H9 (cell line): ENCODE results near the gene ACACA. TPM values are rescaled to one million over a fixed set of nuclear protein-coding genes. Genes with fewer than 3 reads are reported as not detected.

Source experiments
- DNase-seq: peaks from one replicate; pipeline ENCODE4 v3.0.0-alpha.2; 2017
- H2AFZ ChIP-seq: one replicate; pipeline ENCODE4 v1.6.1; 2013; ENCODE audit warnings: mild to moderate bottlenecking, low read length, control low read depth, moderate library complexity
- H2AK5ac ChIP-seq: 2 replicates; pipeline ENCODE4 v1.6.1; 2013; ENCODE audit warnings: low read length, control low read depth, mixed read lengths; ENCODE audit not compliant: insufficient read length
- H2BK120ac ChIP-seq: one replicate; pipeline ENCODE4 v1.6.1; 2013; ENCODE audit warnings: low read depth, mild to moderate bottlenecking, low read length, control low read depth, inconsistent platforms; ENCODE audit not compliant: poor library complexity, severe bottlenecking
- H2BK12ac ChIP-seq: 2 replicates; pipeline ENCODE4 v1.6.1; 2013; ENCODE audit warnings: low read length, control low read depth, mixed read lengths, low read depth; ENCODE audit not compliant: insufficient read length
- H2BK15ac ChIP-seq: 2 replicates; pipeline ENCODE4 v1.6.1; 2013; ENCODE audit warnings: low read depth, low read length, control low read depth
- H2BK20ac ChIP-seq: one replicate; pipeline ENCODE4 v1.6.1; 2013; ENCODE audit warnings: low read depth, mild to moderate bottlenecking, low read length, control low read depth, inconsistent platforms; ENCODE audit not compliant: poor library complexity, severe bottlenecking
- H2BK5ac ChIP-seq: 2 replicates; pipeline ENCODE4 v1.6.1; 2013; ENCODE audit warnings: low read length, control low read depth, mixed read lengths; ENCODE audit not compliant: insufficient read length
- H3K14ac ChIP-seq: 2 replicates; pipeline ENCODE4 v1.6.1; 2013; ENCODE audit warnings: low read length, control low read depth; ENCODE audit not compliant: insufficient read depth
- H3K18ac ChIP-seq: 2 replicates; pipeline ENCODE4 v1.6.1; 2013; ENCODE audit warnings: low read depth, mild to moderate bottlenecking, mixed read lengths, low read length, control low read depth; ENCODE audit not compliant: insufficient read length
- H3K23ac ChIP-seq: 2 replicates; pipeline ENCODE4 v1.6.1; 2013; ENCODE audit warnings: low read length, control low read depth, mixed read lengths, low read depth; ENCODE audit not compliant: insufficient read length
- H3K23me2 ChIP-seq: 2 replicates; pipeline ENCODE4 v1.6.1; 2013; ENCODE audit warnings: low read depth, mild to moderate bottlenecking, mixed read lengths, low read length, control low read depth; ENCODE audit not compliant: insufficient read length, poor library complexity, severe bottlenecking
- H3K27ac ChIP-seq: 2 replicates; pipeline ENCODE4 v1.5.1; 2013; ENCODE audit warnings: low read length, control low read depth, mixed read lengths, low read depth; ENCODE audit not compliant: insufficient read length
- H3K27me3 ChIP-seq: 2 replicates; pipeline ENCODE4 v1.6.1; 2013; ENCODE audit warnings: low read length, control low read depth, inconsistent platforms; ENCODE audit not compliant: insufficient read depth
- H3K4ac ChIP-seq: 2 replicates; pipeline ENCODE4 v1.6.1; 2013; ENCODE audit warnings: low read depth, mild to moderate bottlenecking, control low read depth, inconsistent platforms, low read length, moderate library complexity
- H3K4me1 ChIP-seq: 2 replicates; pipeline ENCODE4 v1.6.1; 2013; ENCODE audit warnings: low read length, control low read depth, inconsistent platforms; ENCODE audit not compliant: insufficient read depth
- H3K4me2 ChIP-seq: 2 replicates; pipeline ENCODE4 v1.6.1; 2013; ENCODE audit warnings: low read length, control low read depth, mixed read lengths; ENCODE audit not compliant: insufficient read length, insufficient read depth
- H3K56ac ChIP-seq: 2 replicates; pipeline ENCODE4 v1.6.1; 2013; ENCODE audit warnings: low read depth, mild to moderate bottlenecking, mixed read lengths, low read length, control low read depth; ENCODE audit not compliant: insufficient read length
- H3K79me1 ChIP-seq: 2 replicates; pipeline ENCODE4 v1.6.1; 2013; ENCODE audit warnings: low read depth, mild to moderate bottlenecking, moderate library complexity, low read length, control low read depth, inconsistent platforms; ENCODE audit not compliant: insufficient read depth, poor library complexity, severe bottlenecking
- H3K79me2 ChIP-seq: 2 replicates; pipeline ENCODE4 v1.6.1; 2013; ENCODE audit warnings: low read length, control low read depth, inconsistent platforms; ENCODE audit not compliant: insufficient read depth
- H3K9ac ChIP-seq: 2 replicates; pipeline ENCODE4 v1.6.1; 2013; ENCODE audit warnings: low read length, control low read depth, mixed read lengths; ENCODE audit not compliant: insufficient read length; ENCODE audit errors: extremely low read depth
- H3K9me3 ChIP-seq: one replicate; pipeline ENCODE4 v1.6.1; 2013; ENCODE audit warnings: low read depth, low read length, inconsistent platforms; ENCODE audit not compliant: control insufficient read depth
- H3T11ph ChIP-seq: one replicate; pipeline ENCODE4 v1.6.1; 2013; ENCODE audit warnings: mild to moderate bottlenecking, low read length, control low read depth, inconsistent platforms
- H4K20me1 ChIP-seq: one replicate; pipeline ENCODE4 v1.6.1; 2013; ENCODE audit not compliant: control insufficient read depth, insufficient read length, insufficient read depth
- H4K5ac ChIP-seq: 2 replicates; pipeline ENCODE4 v1.6.1; 2013; ENCODE audit warnings: low read depth, mild to moderate bottlenecking, mixed read lengths, low read length, control low read depth; ENCODE audit not compliant: insufficient read length
- H4K8ac ChIP-seq: replicated peaks from 2 replicates; pipeline ENCODE4 v1.6.1; 2013; ENCODE audit warnings: low read length, control low read depth, mixed read lengths, low read depth; ENCODE audit not compliant: insufficient read length
- H4K91ac ChIP-seq: 2 replicates; pipeline ENCODE4 v1.6.1; 2013; ENCODE audit warnings: low read depth, mild to moderate bottlenecking, moderate library complexity, mixed read lengths, low read length, control low read depth; ENCODE audit not compliant: insufficient read length
- H3K27ac Mint-ChIP-seq, 3 experiments: 2 replicates in 2 of 3; 3 replicates in 1 of 3; pipeline ENCODE4 v1.8.0; 2020 to 2021; ENCODE audit warnings: mixed read lengths in 3 of 3, mild to moderate bottlenecking in 1 of 3, moderate library complexity in 1 of 3
- H3K27me3 Mint-ChIP-seq: 2 replicates; pipeline ENCODE4 v1.8.0; 2021; ENCODE audit warnings: low read depth, mild to moderate bottlenecking, moderate library complexity, mixed read lengths
- H3K36me3 Mint-ChIP-seq, 3 experiments: 2 replicates in 2 of 3; 3 replicates in 1 of 3; pipeline ENCODE4 v1.8.0; 2020 to 2021; ENCODE audit warnings: low read depth in 3 of 3, mixed read lengths in 3 of 3; ENCODE audit not compliant: insufficient read depth in 1 of 3
- H3K4me1 Mint-ChIP-seq, 2 experiments: 2 replicates each; pipeline ENCODE4 v1.8.0; 2020; ENCODE audit warnings: mixed read lengths in 2 of 2
- H3K4me3 Mint-ChIP-seq, 2 experiments: 2 replicates in 1 of 2; 3 replicates in 1 of 2; pipeline ENCODE4 v1.8.0; 2020 to 2021; ENCODE audit warnings: mild to moderate bottlenecking in 2 of 2, mixed read lengths in 2 of 2, moderate library complexity in 1 of 2
- H3K9me3 Mint-ChIP-seq, 2 experiments: 2 replicates in 1 of 2; 3 replicates in 1 of 2; pipeline ENCODE4 v1.8.0; 2020; ENCODE audit warnings: mild to moderate bottlenecking in 2 of 2, mixed read lengths in 2 of 2, moderate library complexity in 1 of 2
- WGBS: extraction: QIAGEN DNeasy Blood & Tissue Kit; methylation state at CpG from one replicate; pipeline ENCODE4 v1.1.7; 2013; ENCODE audit warnings: missing lambda C conversion rate, low lambda C conversion rate, mixed read lengths; ENCODE audit not compliant: insufficient read length; ENCODE audit errors: extremely low coverage; 5-methylcytosine and 5-hydroxymethylcytosine counted together
- total RNA-seq: library from RNA; stranded (reverse); gene quantifications from 2 replicates; pipeline ENCODE4 v1.2.1, GENCODE V29; 2021
- TF ChIP-seq, protein P1 (sequence below): fragments of 200-600 bp; sonication (generic); conservative IDR thresholded peaks from 3 replicates; pipeline ENCODE4 v1.8.0; 2021; ENCODE audit warnings: antibody characterized with exemption, mild to moderate bottlenecking

Gene ACACA
- total RNA-seq, 1 experiment from 2014 or later, result 135 TPM

GRCh38 chr17:37220607-37220953 lies 186.1 kb downstream of the ACACA start:
- Histone ChIP-seq H3K4ac (no peak overlapping the region), H3K9ac (no peak overlapping the region), H3K18ac (no peak overlapping the region), H3K14ac (no peak overlapping the region), H3K23ac (no peak overlapping the region), H2AFZ (no peak overlapping the region), H2BK15ac (no peak overlapping the region), H3K27me3 (no peaks in the 10 kb centered on the region), H4K91ac (no peak overlapping the region), H2AK5ac (no peak overlapping the region), H2BK12ac (no peak overlapping the region), H3K9me3 (no peaks in the 10 kb centered on the region), H4K8ac (no peak overlapping the region), H3K79me2 (no peaks in the 10 kb centered on the region), H3K4me2 (no peak overlapping the region), H2BK20ac (no peak overlapping the region), H4K5ac (no peak overlapping the region), H3K23me2 (no peaks in the 10 kb centered on the region), H4K20me1 (no peaks in the 10 kb centered on the region), H2BK120ac (no peak overlapping the region), H3K27ac (peak overlapping the region; percentile 42), H3K79me1 (no peaks in the 10 kb centered on the region), H3T11ph (no peak overlapping the region), H3K4me1 (peaks cover 5% of the 10 kb centered on the region), H2BK5ac (no peak overlapping the region), H3K56ac (no peak overlapping the region)
- Mint-ChIP-seq H3K9me3 (no peaks in the 10 kb centered on the region), H3K4me1 (peaks cover 28 to 31% of the 10 kb centered on the region in 2 experiments), H3K27me3 (no peaks in the 10 kb centered on the region), H3K36me3 (peaks cover 2 to 47% (median 24%) of the 10 kb centered on the region in 3 experiments; a peak in 6 of 7 replicates), H3K4me3 (no peak overlapping the region), H3K27ac (peak overlapping the region; percentile 65 to 86 (median 82); a peak in 4 of 7 replicates)
- TF ChIP-seq, protein P1, sequence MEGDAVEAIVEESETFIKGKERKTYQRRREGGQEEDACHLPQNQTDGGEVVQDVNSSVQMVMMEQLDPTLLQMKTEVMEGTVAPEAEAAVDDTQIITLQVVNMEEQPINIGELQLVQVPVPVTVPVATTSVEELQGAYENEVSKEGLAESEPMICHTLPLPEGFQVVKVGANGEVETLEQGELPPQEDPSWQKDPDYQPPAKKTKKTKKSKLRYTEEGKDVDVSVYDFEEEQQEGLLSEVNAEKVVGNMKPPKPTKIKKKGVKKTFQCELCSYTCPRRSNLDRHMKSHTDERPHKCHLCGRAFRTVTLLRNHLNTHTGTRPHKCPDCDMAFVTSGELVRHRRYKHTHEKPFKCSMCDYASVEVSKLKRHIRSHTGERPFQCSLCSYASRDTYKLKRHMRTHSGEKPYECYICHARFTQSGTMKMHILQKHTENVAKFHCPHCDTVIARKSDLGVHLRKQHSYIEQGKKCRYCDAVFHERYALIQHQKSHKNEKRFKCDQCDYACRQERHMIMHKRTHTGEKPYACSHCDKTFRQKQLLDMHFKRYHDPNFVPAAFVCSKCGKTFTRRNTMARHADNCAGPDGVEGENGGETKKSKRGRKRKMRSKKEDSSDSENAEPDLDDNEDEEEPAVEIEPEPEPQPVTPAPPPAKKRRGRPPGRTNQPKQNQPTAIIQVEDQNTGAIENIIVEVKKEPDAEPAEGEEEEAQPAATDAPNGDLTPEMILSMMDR, result peak; percentile 78
- no CpG with 5 or more reads among the region's 1 CpG for WGBS
- peak; percentile 63 for DNase-seq
